SU-DHL-6 (cell line): ENCODE results near the gene METTL14.

Experiments used
- H2AFZ ChIP-seq: fragments of 200-600 bp; sonication (generic); 2 replicates; pipeline ENCODE4 v1.6.1; 2014; ENCODE audit warnings: low read depth, mild to moderate bottlenecking, moderate library complexity, mixed read lengths, antibody characterized with exemption, low read length; ENCODE audit not compliant: severe bottlenecking
- H3F3A ChIP-seq: fragments of 200-600 bp; shearing (Covaris generic); 2 replicates; pipeline ENCODE4 v1.6.0; 2016; ENCODE audit warnings: antibody characterized with exemption, mild to moderate bottlenecking; ENCODE audit not compliant: insufficient read depth
- H3K27ac ChIP-seq: fragments of 200-600 bp; sonication (generic); 2 replicates; pipeline ENCODE4 v1.5.1; 2016; ENCODE audit warnings: low read depth, mild to moderate bottlenecking, low read length, moderate library complexity, mixed read lengths
- H3K27me3 ChIP-seq: fragments of 200-600 bp; sonication (generic), shearing (Covaris generic); 2 replicates; pipeline ENCODE4 v1.6.0; 2014; ENCODE audit warnings: mild to moderate bottlenecking, low read length
- H3K36me3 ChIP-seq: fragments of 200-600 bp; sonication (generic); 2 replicates; pipeline ENCODE4 v1.6.1; 2014; ENCODE audit warnings: mild to moderate bottlenecking, low read length, mixed read lengths
- H3K4me2 ChIP-seq: fragments of 300-600, 200-600 bp; shearing (Covaris generic), sonication (generic); 2 replicates; pipeline ENCODE4 v1.6.0; 2014; ENCODE audit warnings: low read length, low read depth, mild to moderate bottlenecking; ENCODE audit not compliant: poor library complexity, severe bottlenecking
- H3K4me3 ChIP-seq: fragments of 200-600 bp; sonication (generic); 2 replicates; pipeline ENCODE4 v1.5.1; 2014; ENCODE audit warnings: antibody characterized with exemption, low read length, mild to moderate bottlenecking, mixed read lengths; ENCODE audit not compliant: insufficient read depth, poor library complexity, severe bottlenecking
- H3K79me2 ChIP-seq: fragments of 200-600 bp; sonication (generic); 2 replicates; pipeline ENCODE4 v1.6.1; 2014; ENCODE audit warnings: mild to moderate bottlenecking, low read length, moderate library complexity; ENCODE audit not compliant: insufficient read depth
- H3K9ac ChIP-seq: fragments of 200-600 bp; sonication (generic); 2 replicates; pipeline ENCODE4 v1.7.0; 2014; ENCODE audit warnings: mild to moderate bottlenecking, low read length
- H3K9me2 ChIP-seq: fragments of 200-600 bp; sonication (generic); replicated peaks from 2 replicates; pipeline ENCODE4 v1.6.1; 2014; ENCODE audit warnings: low read length; ENCODE audit not compliant: insufficient read depth
- H3K9me3 ChIP-seq: fragments of 200-600 bp; sonication (generic); 2 replicates; pipeline ENCODE4 v1.6.1; 2014; ENCODE audit warnings: low read length, mixed read lengths; ENCODE audit not compliant: insufficient read depth
- H4K20me1 ChIP-seq: fragments of 200-600 bp; sonication (generic); 2 replicates; pipeline ENCODE4 v1.6.1; 2014; ENCODE audit warnings: low read depth, mild to moderate bottlenecking, antibody characterized with exemption, low read length, moderate library complexity, mixed read lengths
- CTCF ChIP-seq: fragments of 200-600 bp; sonication (generic); IDR thresholded peaks from one replicate; pipeline ENCODE4 v1.5.1; 2017; ENCODE audit warnings: antibody characterized with exemption, mild to moderate bottlenecking, low read length, moderate library complexity; ENCODE audit not compliant: insufficient read depth, poor library complexity, severe bottlenecking
- EZH2phosphoT487 ChIP-seq: fragments of 200-600 bp; sonication (generic), shearing (Covaris generic); conservative IDR thresholded peaks from 2 replicates; pipeline ENCODE4 v1.6.1; 2018; ENCODE audit warnings: mild to moderate bottlenecking, antibody characterized with exemption, low read length, moderate library complexity, mixed read lengths

METTL14 gene

DNA sequence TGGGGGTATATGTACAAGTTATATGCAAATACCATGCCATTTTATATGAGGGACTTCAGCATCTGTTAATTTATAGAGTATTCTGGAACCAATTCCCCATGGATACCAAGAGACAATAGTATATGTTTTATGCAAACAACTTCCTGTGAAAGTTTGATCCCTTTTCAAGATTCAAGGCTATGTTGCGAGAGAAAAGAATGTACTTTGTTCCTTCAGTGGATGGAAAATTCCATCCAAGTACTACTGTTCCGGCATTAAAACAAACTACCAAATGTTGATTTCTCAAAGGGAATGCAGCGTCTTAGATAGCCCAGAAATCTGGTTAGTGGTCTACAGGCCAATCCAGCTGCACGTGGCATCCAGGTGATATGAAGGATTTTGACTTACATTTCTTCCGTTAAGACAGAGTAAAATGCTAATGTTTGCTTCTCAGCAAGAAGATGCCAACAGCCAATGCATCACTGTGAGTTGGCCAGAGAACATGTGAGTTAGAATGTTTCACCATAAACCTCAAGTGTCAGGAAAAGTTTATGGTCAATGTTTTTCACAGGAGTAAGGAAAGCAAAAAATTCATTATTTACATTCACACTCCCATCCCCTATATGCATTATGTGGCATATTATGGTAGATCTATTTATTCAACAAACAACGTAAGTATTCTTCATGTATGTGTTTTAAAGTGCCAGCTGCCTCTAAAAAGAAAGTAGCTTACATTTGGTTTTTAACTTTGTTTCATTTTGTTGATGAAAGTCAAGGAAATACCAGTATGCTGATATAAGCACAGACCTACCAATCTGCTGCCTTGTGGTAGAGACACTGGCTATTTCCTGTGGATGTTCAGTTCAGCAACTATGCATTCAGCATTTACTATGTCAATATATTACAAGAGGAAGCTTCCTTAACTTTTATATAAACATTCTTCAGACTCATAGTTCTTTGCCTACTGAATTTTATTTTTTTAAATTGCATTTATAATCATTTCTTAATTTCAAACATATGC is 44.4 kb downstream of the METTL14 start:
- no peak overlapping the region for H3K4me3 ChIP-seq
- no peaks in the 10 kb centered on the region for H3K27me3 ChIP-seq
- no peaks in the 10 kb centered on the region for H3F3A ChIP-seq
- H2AFZ ChIP-seq = no peak overlapping the region
- H3K9me3 ChIP-seq = no peaks in the 10 kb centered on the region
- no peak for TF ChIP-seq EZH2phosphoT487
- no peak for TF ChIP-seq CTCF
- H3K9ac ChIP-seq = no peak overlapping the region
- H3K36me3 ChIP-seq = peaks cover 6% of the 10 kb centered on the region; the same call in 1 of the 2 replicates
- no peak overlapping the region for H3K4me2 ChIP-seq
- H3K79me2 ChIP-seq = no peaks in the 10 kb centered on the region
- H3K9me2 ChIP-seq = no peaks in the 10 kb centered on the region
- H3K27ac ChIP-seq = no peak overlapping the region
- no peaks in the 10 kb centered on the region for H4K20me1 ChIP-seq

DNA sequence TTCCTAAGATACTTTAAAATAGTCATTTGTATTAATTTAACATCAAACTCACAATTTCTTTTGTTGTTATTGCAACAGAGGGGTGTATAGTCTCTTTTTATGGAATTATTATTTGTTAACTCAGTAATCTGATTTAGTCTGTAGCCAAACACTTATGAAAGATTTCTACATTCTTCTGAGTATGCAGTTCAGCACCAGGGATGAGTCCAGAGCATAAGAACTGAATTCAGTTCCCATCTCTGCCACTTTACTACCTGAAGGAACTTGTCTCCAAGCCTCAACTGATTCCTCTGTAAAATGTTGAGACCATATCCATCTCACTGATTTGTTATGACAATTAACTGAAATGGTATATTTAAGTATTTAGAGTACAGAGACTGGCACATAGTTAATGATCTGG is 45.5 kb downstream of the METTL14 start:
- Histone ChIP-seq H3K79me2 (no peaks in the 10 kb centered on the region), H3K9ac (no peak overlapping the region), H2AFZ (no peak overlapping the region), H3K27me3 (no peaks in the 10 kb centered on the region), H3K27ac (no peak overlapping the region), H3F3A (no peaks in the 10 kb centered on the region), H3K4me3 (no peak overlapping the region), H3K4me2 (no peak overlapping the region), H3K9me2 (no peaks in the 10 kb centered on the region), H3K36me3 (peaks cover 6% of the 10 kb centered on the region; the same call in 1 of the 2 replicates), H4K20me1 (no peaks in the 10 kb centered on the region), H3K9me3 (no peaks in the 10 kb centered on the region)
- no peak for TF ChIP-seq EZH2phosphoT487
- no peak for TF ChIP-seq CTCF

- H3F3A ChIP-seq = no peaks in the 10 kb centered on the region
Measured at GRCh38 chr4:118732591-118733330, 47.6 kb downstream of the METTL14 start.

More at GRCh38 chr4:118732591-118733330, 47.6 kb downstream of the METTL14 start:
- Histone ChIP-seq H3K27ac (no peak overlapping the region), H3K9me2 (no peaks in the 10 kb centered on the region), H3K9me3 (no peaks in the 10 kb centered on the region), H3K9ac (no peak overlapping the region), H2AFZ (no peak overlapping the region), H3K36me3 (peaks cover 6% of the 10 kb centered on the region; the same call in 1 of the 2 replicates), H3K79me2 (no peaks in the 10 kb centered on the region), H3K4me3 (no peak overlapping the region), H4K20me1 (no peaks in the 10 kb centered on the region), H3K27me3 (no peaks in the 10 kb centered on the region), H3K4me2 (no peak overlapping the region)
- TF ChIP-seq EZH2phosphoT487 (no peak), CTCF (no peak)
